Measurements from ENCODE around the gene SLC41A2.
A peak's percentile ranks its signal among the peaks of the same experiment; 100 is the strongest.
"Not testable (repeated sequence)": the region's sequence is repeated elsewhere in the genome, so short reads cannot be mapped to it uniquely, and the experiment has no call there.

Gene SLC41A2, protein sequence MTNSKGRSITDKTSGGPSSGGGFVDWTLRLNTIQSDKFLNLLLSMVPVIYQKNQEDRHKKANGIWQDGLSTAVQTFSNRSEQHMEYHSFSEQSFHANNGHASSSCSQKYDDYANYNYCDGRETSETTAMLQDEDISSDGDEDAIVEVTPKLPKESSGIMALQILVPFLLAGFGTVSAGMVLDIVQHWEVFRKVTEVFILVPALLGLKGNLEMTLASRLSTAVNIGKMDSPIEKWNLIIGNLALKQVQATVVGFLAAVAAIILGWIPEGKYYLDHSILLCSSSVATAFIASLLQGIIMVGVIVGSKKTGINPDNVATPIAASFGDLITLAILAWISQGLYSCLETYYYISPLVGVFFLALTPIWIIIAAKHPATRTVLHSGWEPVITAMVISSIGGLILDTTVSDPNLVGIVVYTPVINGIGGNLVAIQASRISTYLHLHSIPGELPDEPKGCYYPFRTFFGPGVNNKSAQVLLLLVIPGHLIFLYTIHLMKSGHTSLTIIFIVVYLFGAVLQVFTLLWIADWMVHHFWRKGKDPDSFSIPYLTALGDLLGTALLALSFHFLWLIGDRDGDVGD

DNA sequence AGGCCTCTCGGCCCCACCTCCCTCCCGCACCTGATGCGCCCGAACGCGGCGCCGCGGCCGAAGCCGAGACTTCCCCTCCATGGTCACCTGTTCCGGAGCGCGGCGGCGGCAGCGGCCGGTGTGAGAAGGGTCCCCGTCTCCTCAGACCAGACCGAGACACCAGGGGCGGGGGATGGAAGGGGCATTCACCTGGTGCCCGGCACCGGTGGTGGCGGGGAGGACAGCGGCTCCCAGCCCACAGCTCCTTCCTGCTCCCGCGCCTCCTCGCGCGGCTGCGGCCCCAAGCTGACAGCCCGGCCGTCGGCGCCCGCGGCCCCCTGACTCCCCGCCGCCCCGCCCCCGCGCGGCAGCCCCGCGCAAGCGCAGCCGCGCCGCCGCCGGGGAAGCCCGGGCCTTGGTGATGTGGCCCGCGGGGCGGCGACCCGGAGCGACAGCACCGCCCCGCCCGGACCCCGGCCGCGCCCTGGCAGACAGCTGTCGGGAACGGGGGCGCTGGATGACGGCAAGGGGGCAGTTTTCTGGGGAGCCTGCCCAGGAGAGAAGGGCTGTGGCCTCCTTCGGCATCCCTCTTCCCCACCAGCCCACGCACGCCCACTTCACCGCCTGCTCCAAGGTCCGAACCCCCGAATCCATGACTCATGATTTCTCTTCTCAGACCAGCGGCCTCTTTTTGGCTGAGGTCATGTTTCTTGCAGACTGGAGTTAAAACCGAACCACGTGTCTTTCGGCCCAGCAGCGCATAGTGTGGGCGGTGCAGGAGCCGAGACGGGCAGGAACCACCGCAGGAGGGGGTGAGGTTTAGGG is at the start of gene SLC41A2:
TSS of gene SLC41A2 (minus strand) at position 290 of the 804 bp plus-strand sequence. CDS start 29,763 bp downstream, outside the sequence.
- peak; percentile 83 for DNase-seq

DNA sequence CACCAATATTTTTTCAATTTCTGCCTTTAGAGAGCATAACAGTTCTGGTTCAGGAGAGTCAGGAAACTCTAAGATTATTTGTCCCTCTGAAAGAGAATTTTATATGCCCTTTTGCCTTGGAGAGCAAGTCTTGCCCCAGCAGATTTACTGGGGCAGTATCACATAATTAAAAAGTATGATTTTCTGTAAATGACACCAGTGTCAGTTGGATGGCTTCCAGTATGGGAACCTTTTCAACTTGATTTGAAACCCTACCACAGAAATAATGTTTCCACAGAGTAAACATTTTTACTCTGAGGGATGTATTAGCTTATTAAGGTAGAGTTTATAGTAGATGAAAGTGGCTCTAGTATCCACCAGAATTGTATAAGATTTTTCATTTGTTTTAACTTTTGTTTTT is 43.4 kb upstream of the SLC41A2 start:
- no peak for DNase-seq

DNA sequence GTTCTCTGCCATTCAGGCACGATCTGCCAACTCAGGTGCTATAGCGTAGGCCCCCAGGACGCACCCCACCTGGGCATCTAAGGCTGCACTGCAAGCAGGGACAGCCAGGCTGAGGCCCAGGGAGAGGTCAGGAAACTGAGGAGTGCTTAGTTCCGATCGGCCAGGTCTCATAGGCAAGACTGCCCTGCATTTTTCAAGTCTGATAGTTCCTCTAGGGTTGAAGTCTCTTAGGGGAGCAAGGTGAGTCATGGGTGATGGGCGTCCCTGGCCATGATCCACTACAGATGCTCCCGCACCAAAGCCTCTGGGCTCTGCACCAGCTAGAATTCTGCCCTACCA is 41.2 kb upstream of the SLC41A2 start:
- no peak for DNase-seq

DNA sequence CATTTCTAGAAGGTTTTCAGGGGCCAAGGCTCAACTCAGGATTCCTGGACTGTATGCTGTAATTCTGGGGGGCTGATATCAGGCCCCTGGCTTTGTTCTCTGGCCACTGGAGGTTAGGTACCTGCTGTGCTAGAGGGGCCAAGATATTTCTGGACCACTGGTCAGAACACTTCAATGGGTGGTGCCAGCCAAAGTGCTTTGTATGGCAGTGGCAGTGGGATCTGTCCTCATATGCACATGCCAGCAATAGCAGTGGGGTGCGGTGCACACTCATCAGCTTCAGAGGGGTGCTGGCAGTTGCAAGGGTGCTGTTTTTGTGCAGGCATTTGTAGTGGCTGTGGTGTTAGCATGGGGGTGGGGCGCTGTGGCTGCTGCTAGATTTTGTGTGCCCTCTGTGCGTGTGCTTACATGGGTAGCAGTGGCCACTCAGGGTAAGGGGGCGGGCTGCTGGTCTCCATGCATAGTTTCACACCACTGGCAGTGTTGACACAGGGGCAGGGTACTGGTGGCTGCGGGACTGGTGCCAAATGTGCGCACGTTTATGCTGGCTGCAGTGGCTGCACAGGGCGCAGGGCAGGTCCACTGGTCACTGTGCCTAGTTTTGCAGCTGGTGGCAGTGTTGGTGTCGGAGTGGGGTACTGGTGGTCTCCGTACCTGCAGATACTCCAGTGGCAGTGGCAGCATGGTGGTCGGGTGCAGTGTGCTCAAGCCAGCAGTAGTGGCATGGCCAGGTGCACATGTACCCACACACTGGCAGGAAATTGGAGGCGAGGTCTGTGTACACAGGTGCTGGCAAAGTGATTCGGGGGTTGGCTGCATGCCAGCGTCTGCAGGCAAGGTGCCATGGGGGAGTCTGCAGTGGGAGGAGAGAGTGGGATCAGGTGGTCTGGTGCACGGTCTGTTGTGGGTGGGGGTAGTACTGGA is 40.6 kb upstream of the SLC41A2 start:
- DNase-seq: no peak

DNA sequence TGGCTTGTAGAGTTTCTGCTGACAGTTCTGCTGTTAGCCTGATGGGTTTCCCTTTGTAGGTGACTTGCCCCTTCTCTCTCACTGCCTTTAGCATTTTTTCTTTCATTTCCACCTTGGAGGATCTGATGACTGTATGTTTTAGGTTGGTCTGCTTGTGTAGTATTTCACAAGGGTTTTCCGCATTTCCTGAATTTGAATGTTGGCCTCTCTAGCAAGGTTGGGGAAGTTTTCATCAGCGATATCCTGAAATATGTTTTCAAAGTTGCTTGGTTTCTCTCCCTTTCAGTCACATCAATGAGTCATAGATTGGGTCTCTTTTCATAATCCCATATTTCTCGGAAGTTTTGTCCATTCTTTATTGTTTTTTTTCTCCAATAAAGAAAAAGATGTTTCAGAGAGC is 39.5 kb upstream of the SLC41A2 start:
- DNase-seq: no peak

DNA sequence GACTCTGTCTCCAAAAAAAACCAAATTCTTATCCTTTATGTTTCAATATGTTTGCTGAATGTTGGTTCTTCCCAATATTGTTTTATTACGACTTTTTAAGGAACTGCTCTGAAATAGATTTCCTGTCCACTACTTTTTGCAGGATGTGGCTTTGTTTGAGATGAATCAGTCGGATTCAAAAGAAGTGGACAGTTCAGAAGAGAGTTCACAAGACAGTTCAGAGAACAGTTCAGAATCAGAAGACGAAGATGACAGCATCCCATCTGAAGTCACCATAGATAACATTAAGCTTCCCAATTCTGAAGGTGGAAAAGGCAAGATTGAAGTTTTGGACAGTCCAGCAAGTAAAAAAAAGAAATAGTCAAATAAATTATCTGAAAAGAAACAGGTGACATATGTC is 36.2 kb upstream of the SLC41A2 start:
- no peak for DNase-seq

DNA sequence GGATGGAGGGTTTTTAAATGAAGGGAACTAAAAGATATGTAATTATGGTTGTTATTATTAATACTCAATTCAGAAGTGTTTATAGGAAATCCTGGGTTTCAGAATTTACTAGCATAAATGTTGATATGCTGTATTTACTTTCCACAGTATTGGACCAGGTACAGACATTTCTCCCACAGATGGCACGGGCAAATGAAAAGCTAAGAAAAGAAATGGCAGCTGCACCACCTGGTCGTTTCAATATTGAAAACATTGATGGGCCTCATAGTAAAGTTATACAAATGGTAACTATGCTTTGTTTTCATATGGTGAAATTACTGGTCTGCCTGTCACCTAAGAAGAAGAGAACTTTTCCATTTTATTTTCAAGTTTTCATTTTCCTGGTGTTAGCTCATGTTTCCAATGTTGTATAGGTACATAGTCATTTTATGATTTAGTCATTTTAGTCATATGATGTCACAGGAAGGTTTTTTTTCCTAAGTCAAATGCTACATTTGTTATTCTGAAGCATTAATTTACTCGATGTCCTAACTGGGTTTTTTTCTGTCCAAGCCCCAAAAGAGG is 33.6 kb upstream of the SLC41A2 start:
- no peak for DNase-seq

DNA sequence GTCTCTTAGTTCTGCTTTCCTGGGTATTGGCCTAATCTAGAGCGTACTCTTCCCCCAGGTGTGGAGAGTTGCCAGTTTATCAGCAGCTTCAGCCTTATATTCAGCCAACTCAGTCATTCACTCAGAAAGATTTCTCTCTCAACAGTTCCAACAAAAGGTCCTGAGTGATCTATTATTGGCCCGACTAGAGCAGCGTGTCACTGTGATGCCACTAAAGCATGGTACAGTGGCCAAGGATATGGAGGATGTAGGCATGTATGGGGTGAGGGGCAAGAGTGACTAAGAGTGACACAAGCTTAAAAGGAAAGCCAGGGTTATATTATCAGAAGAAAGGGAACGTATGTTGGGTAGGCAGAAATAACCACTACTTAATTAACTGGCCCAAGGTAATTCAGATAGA is 32.9 kb upstream of the SLC41A2 start:
- DNase-seq: no peak

DNA sequence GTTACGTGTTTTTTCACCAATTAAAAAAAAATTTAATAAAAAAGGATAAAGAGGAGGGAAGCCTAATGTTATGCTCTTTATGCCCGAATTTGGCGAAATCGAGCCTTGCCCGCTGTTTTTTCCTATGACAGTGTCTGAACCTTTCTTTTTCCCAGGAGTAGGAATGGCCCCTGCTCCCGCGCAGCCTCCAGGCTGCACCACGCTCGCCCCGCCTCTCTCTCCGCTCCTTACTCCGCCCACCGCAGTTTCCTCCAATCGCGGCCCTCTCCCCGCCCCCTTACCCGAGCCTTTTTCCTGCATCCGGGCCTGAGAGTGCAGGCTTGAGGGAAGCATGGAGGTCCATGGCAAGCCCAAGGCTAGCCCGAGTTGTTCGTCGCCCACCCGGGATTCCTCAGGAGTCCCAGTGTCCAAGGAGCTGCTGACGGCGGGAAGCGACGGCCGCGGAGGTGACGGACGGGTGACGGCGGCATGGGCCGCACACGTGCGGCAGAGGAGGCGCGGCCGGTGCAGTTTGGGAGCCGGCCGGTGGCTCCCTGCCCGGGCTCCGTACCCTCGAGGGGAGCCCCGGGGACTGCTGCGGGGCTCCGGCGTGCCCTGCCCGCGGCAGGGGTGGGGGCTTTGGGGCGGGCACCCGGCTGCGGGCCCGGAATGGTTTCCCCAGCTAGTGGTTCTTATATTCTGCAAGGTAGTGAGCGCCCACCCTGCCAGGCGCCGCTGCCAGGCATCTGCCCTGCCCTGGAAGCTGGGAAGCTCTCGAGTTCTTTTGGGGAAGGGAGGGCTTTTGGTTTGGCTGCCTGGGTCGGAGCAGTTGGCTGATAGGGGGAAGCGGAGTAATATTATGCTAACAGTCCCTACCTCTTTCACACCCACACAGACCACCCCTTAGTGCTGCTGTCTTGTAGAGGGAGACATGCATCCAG is 28.2 kb upstream of the SLC41A2 start, which contains the start of gene NOPCHAP1:
TSS of gene NOPCHAP1 (plus strand) at position 295 of the 920 bp plus-strand sequence. CDS start at position 332, 37 bp downstream.
- DNase-seq: peak; percentile 88

DNA sequence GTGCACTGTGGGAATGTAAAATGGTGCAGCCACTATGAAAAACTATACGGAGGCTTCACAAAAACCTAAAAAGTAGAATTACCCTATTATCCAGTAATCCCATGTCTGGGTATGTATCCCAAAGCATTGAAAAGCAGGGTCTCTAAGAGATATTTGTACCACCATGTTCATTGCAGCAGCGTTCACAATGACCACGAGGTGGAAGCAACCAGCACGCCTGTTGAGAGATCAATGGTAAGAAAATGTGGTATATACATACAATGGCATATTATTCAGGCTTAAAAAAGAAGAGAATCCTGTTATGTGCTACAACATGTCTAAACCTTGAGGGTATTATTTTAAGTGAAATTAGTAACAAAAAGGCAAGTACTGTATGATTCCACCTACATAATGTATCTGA is 27.1 kb upstream of the SLC41A2 start:
- no peak for DNase-seq

DNA sequence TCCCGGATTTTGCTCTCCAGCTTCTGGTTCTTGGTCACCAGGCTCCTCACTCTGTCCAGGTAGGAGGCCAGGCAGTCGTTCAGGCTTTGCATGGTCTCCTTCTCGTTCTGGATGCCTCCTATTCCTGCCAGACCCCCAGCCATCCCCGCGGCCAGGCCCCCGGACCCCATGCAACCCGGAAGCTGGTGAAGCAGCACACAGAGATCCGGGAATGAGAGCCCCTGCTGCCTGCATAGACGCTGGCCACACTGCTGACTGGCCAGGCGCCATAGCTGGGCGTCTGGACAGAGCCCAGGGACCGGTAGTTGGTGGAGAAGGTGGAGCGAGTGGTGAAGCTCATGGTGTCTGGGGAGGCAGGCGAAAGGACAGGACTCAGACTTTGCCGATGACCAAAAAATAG is 19.6 kb upstream of the SLC41A2 start:
- DNase-seq: not testable (repeated sequence)

DNA sequence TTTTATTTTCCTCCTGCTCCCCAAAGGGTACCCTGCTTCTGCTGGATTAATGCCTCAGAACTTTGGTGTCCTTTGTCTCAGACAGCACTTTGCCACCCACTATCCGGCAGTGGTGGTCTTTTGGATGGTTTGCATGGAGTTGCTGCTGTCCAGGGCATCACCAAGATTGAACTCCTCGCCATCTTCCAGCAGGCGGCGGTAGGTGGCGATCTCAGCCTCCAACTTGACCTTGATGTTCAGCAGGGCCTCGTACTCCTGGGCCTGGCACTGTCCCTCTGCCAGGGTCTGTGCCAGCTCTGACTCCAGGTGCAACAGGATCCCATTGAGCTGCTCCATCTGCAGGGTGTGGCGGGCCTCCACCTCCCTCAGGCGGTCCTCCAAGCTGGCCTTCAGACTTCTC is 18.6 kb upstream of the SLC41A2 start:
- DNase-seq: no peak

DNA sequence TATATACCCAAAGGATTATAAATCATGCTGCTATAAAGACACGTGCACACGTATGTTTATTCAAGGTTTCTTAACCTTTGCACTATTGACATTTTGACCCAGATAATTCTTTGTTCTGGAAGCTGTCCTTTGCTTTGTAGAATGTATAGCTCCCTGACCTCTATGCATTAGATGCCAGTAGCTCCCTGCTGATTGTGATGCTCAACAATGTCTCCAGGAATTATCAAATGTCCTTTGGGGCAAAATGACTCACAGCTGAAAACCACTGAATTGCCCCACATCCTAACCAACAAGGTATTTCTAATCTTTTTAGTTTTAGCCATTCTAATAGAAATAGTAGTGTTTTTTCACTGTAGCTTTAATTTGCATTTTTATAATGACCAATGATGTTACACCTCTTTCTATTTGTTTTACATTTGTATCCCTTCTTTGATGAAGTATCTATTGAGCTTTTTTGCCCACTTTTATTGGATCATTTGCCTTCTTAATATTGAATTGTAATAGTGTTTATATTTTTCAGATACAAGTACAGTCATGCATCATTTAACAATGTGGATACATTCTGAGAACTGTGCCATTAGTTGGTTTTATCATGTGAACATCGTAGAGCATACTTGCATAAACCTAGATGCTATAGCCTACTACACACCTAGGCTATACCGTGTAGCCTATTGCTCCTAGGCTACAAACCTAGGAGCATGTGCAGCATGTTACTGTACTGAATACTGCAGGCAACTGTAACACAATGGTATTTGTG is 17.7 kb upstream of the SLC41A2 start:
- no peak for DNase-seq

DNA sequence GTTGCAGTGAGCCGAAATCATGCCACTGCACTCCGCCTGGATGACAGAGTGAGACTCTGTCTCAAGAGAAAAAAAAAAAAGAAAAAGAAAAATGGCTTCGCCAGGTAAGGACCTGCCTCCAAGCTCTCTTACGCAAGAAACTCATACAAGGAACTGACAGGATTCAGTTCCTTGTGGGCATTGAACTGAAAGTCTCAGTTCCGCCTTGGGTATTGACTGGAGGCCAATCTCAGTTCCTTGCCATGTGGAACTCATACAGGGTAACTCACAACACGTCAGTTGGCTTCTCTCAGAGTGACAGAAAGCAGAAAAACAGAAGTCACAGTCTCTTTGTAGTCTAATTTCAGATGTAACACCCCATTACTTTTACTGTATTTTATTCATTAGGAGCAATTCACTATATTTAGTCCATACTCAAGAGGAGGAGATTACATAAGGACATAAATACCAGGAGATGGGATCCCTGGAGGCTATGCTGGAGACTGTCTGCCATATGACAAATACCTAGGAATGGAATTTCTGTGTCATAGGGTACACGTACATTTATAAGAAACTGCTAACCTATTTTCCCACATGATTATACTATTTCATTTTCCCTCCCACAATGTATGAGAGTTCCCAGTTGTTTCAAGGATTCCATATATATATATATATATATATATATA is 16.7 kb upstream of the SLC41A2 start:
- DNase-seq: no peak

DNA sequence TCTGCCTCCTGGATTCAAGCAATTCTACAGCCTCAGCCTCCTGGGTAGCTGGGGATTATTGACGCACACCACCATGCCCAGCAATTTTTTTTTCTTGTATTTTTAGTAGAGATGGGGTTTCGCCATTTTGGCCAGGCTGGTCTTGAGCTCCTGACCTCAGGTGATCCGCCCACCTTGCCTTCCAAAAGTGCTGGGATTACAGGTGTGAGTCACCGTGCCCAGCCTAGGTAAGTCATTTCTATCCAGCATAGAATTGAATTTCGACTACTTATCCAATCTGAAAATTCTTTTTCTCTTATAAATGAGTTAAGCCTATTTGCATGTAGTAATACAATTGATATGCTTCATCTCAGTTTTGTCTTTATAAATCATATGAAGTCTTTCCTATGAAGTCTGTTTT is 15.2 kb upstream of the SLC41A2 start:
- no peak for DNase-seq

DNA sequence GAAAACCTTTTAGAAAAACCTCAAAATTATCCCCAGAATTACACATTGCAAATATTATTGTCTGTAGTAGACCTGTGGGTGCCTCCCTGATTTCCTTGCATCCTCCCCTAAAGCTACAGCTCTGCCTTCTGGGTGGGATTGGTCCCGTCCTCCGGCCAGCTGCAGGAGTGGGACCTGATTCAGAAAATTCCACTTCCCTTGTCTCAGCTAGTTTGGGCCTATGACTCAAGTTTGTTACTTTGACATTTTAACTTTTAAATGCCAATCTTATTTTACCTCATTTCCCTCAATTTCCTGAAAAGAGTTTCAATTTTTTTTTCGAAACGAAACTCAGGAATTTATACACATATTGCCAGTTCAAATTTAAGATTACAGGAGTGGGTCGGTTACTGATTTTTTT is 13.2 kb upstream of the SLC41A2 start:
- DNase-seq: no peak

DNA sequence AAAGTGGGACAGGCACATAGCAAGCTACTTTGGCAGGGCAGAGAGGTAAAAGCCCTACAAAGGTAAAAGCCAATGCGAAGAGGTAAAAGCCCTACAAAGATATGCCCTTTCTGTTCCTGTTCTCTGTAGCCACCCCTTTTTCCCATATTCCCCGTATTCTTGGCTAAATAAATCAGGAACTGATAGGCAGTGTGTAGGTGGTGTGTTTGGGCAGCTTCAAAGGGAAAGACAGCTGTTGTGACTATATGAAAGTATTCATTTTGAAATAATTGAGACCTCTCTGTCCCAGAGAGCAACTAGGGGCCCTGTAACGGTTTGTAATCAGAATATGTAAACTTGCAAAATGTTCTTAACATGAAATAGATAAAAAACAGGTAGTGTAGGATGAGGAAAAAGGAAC is 11.3 kb upstream of the SLC41A2 start:
- DNase-seq: no peak

DNA sequence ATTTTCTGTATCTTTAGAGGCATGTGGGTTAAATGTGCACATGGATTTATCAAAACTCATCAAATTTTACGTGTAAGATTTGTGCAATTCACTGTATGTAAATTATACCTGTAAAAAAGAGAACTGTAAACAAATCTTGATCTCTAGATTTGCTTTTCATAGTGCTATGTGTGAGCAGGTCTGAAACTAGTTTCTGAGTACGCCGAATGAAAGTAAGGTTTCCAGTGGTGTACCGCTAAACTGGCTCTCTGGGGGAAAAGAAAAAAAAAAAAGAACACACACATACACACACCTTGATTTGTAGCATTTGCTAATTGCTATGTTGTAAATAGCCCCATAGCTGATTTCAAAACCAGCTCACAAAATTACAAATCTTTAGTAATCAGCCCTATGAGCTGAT is 8.6 kb upstream of the SLC41A2 start:
- DNase-seq: no peak

DNA sequence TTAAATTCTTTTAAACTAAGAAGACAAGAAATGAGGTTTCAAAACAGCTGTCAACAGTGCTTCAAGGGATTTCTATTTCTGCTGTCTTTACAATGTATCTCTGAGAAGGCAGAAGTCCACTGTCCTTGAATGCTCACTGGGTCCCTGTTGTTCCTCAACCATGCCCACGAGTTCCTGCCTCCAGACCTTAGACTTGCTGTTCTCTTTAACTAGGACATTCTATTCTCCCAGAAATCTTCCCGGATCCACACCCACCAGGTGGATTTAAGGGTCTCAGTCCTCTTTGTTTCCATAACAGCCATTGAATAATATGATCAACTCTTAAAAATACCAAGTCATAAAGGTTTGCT is 6.7 kb upstream of the SLC41A2 start:
- no peak for DNase-seq
